ACC112 (cell line): Measurements from ENCODE around the gene P2RX2.

Experiments used
- H2AFZ ChIP-seq: fragments of 200-600 bp; sonication (generic); one replicate; pipeline ENCODE4 v1.6.0; 2017; ENCODE audit warnings: antibody characterized with exemption, low read length; ENCODE audit not compliant: unreplicated experiment
- H3K27ac ChIP-seq: fragments of 200-600 bp; sonication (generic); 2 replicates; pipeline ENCODE4 v1.5.1; 2014; ENCODE audit warnings: low read depth, mild to moderate bottlenecking, antibody characterized with exemption, low read length, moderate library complexity
- H3K27me3 ChIP-seq: fragments of 200-600 bp; sonication (generic); 2 replicates; pipeline ENCODE4 v1.6.1; 2014; ENCODE audit warnings: mild to moderate bottlenecking, antibody characterized with exemption, low read length, moderate library complexity, mixed read lengths; ENCODE audit not compliant: insufficient read depth
- H3K36me3 ChIP-seq: fragments of 200-600 bp; sonication (generic); 2 replicates; pipeline ENCODE4 v1.6.1; 2016; ENCODE audit warnings: mild to moderate bottlenecking, antibody characterized with exemption, low read length, moderate library complexity, mixed read lengths; ENCODE audit not compliant: insufficient read depth
- H3K4me1 ChIP-seq: fragments of 200-600 bp; sonication (generic); one replicate; pipeline ENCODE4 v1.6.1; 2016; ENCODE audit warnings: low read length, mixed read lengths; ENCODE audit not compliant: insufficient read depth, unreplicated experiment, control insufficient read depth
- H3K4me3 ChIP-seq: fragments of 200-600 bp; sonication (generic); 2 replicates; pipeline ENCODE4 v1.5.1; 2014; ENCODE audit warnings: mild to moderate bottlenecking, low read depth, low read length
- H3K79me2 ChIP-seq: fragments of 200-600 bp; sonication (generic); one replicate; pipeline ENCODE4 v1.6.0; 2016; ENCODE audit warnings: low read length; ENCODE audit not compliant: control insufficient read depth, unreplicated experiment, insufficient read depth

P2RX2 gene

GRCh38 chr12:132631666-132632065 is 13.1 kb downstream of the P2RX2 start:
- H3K79me2 ChIP-seq, result no peaks in the 10 kb centered on the region
- H3K4me3 ChIP-seq, result no peak overlapping the region
- H3K36me3 ChIP-seq, result peaks cover 18% of the 10 kb centered on the region
- no peak overlapping the region for H2AFZ ChIP-seq
- H3K4me1 ChIP-seq, result no peaks in the 10 kb centered on the region
- no peaks in the 10 kb centered on the region for H3K27me3 ChIP-seq
- no peak overlapping the region for H3K27ac ChIP-seq

GRCh38 chr12:132632521-132633228 is 14.1 kb downstream of the P2RX2 start:
- no peaks in the 10 kb centered on the region for H3K27me3 ChIP-seq
- H3K4me1 ChIP-seq, result no peaks in the 10 kb centered on the region
- H3K36me3 ChIP-seq, result peaks cover 18% of the 10 kb centered on the region
- H3K79me2 ChIP-seq, result no peaks in the 10 kb centered on the region
- H3K4me3 ChIP-seq, result no peak overlapping the region
- H3K27ac ChIP-seq, result no peak overlapping the region
- H2AFZ ChIP-seq, result no peak overlapping the region

- H3K4me3 ChIP-seq, result no peak overlapping the region
- peaks cover 18% of the 10 kb centered on the region for H3K36me3 ChIP-seq
- no peak overlapping the region for H2AFZ ChIP-seq
- H3K4me1 ChIP-seq, result no peaks in the 10 kb centered on the region
- no peaks in the 10 kb centered on the region for H3K27me3 ChIP-seq
- H3K27ac ChIP-seq, result no peak overlapping the region
- no peaks in the 10 kb centered on the region for H3K79me2 ChIP-seq
Measured at GRCh38 chr12:132633398-132633797, 14.8 kb downstream of the P2RX2 start.

- Histone ChIP-seq H3K27me3 (no peaks in the 10 kb centered on the region), H2AFZ (no peak overlapping the region), H3K36me3 (peaks cover 18% of the 10 kb centered on the region)
Measured at GRCh38 chr12:132633901-132634300, 15.3 kb downstream of the P2RX2 start.

GRCh38 chr12:132634411-132634990 is 15.9 kb downstream of the P2RX2 start:
- H3K27me3 ChIP-seq, result no peaks in the 10 kb centered on the region
- no peak overlapping the region for H3K27ac ChIP-seq
- no peaks in the 10 kb centered on the region for H3K79me2 ChIP-seq
- peaks cover 15% of the 10 kb centered on the region for H3K36me3 ChIP-seq
- H3K4me1 ChIP-seq, result no peaks in the 10 kb centered on the region
- no peak overlapping the region for H3K4me3 ChIP-seq
- H2AFZ ChIP-seq, result no peak overlapping the region

More at GRCh38 chr12:132633901-132634300, 15.3 kb downstream of the P2RX2 start:
- H3K4me1 ChIP-seq, result no peaks in the 10 kb centered on the region
- H3K79me2 ChIP-seq, result no peaks in the 10 kb centered on the region
- no peak overlapping the region for H3K27ac ChIP-seq
- H3K4me3 ChIP-seq, result no peak overlapping the region

GRCh38 chr12:132635076-132635955 is 16.7 kb downstream of the P2RX2 start:
- Histone ChIP-seq H3K36me3 (peaks cover 12% of the 10 kb centered on the region; the same call in 1 of the 2 replicates), H3K79me2 (no peaks in the 10 kb centered on the region), H3K27ac (no peak overlapping the region)

GRCh38 chr12:132637811-132638210 is 19.2 kb downstream of the P2RX2 start:
- H3K27me3 ChIP-seq, result no peaks in the 10 kb centered on the region
- H3K79me2 ChIP-seq, result no peaks in the 10 kb centered on the region
- H3K36me3 ChIP-seq, result no peaks in the 10 kb centered on the region
- H2AFZ ChIP-seq, result no peak overlapping the region
- H3K27ac ChIP-seq, result no peak overlapping the region
- no peak overlapping the region for H3K4me3 ChIP-seq
- no peaks in the 10 kb centered on the region for H3K4me1 ChIP-seq

More at GRCh38 chr12:132635076-132635955, 16.7 kb downstream of the P2RX2 start:
- Histone ChIP-seq H3K27me3 (no peaks in the 10 kb centered on the region), H3K4me1 (no peaks in the 10 kb centered on the region), H2AFZ (no peak overlapping the region), H3K4me3 (no peak overlapping the region)

GRCh38 chr12:132638541-132639408 is 20.2 kb downstream of the P2RX2 start:
- Histone ChIP-seq H3K4me3 (no peak overlapping the region), H2AFZ (no peak overlapping the region), H3K27me3 (no peaks in the 10 kb centered on the region), H3K36me3 (no peaks in the 10 kb centered on the region), H3K4me1 (no peaks in the 10 kb centered on the region), H3K27ac (no peak overlapping the region), H3K79me2 (no peaks in the 10 kb centered on the region)

GRCh38 chr12:132639956-132640520 is 21.5 kb downstream of the P2RX2 start:
- Histone ChIP-seq H3K79me2 (no peaks in the 10 kb centered on the region), H3K27ac (no peak overlapping the region), H2AFZ (no peak overlapping the region), H3K4me1 (no peaks in the 10 kb centered on the region), H3K36me3 (no peaks in the 10 kb centered on the region), H3K27me3 (no peaks in the 10 kb centered on the region), H3K4me3 (no peak overlapping the region)

GRCh38 chr12:132640936-132641335 is 22.4 kb downstream of the P2RX2 start:
- Histone ChIP-seq H2AFZ (no peak overlapping the region), H3K4me1 (no peaks in the 10 kb centered on the region), H3K27ac (no peak overlapping the region), H3K79me2 (no peaks in the 10 kb centered on the region), H3K4me3 (no peak overlapping the region), H3K27me3 (no peaks in the 10 kb centered on the region), H3K36me3 (peaks cover 2% of the 10 kb centered on the region; the same call in 1 of the 2 replicates)
